Measurements from ENCODE around the gene TBC1D20.

TBC1D20 gene

GRCh38 chr20:440636-441035 is 21.7 kb downstream of the TBC1D20 start:
- no peak for TF ChIP-seq CTCF (IDR thresholded peaks at IDR 0.05; ENCODE audit: extremely low read depth, missing control alignments)
- DNase-seq (ENCODE audit: low spot score): no peak

- no peak for TF ChIP-seq CTCF (IDR thresholded peaks at IDR 0.05; ENCODE audit: extremely low read depth, missing control alignments)
These were observed 22.2 kb downstream of the TBC1D20 start for GRCh38 chr20:440148-440547.

GRCh38 chr20:438571-439469 is 23.5 kb downstream of the TBC1D20 start:
- TF ChIP-seq CTCF (IDR thresholded peaks at IDR 0.05; ENCODE audit: extremely low read depth, missing control alignments): no peak
- no peak for DNase-seq (ENCODE audit: low spot score)

More at GRCh38 chr20:440148-440547, 22.2 kb downstream of the TBC1D20 start:
- DNase-seq (ENCODE audit: low spot score): no peak

- no peak for DNase-seq (ENCODE audit: low spot score)
- TF ChIP-seq CTCF (IDR thresholded peaks at IDR 0.05; ENCODE audit: extremely low read depth, missing control alignments): no peak
These were observed 24.4 kb downstream of the TBC1D20 start for GRCh38 chr20:437787-438486.

GRCh38 chr20:436476-436875 is 25.9 kb downstream of the TBC1D20 start:
- no peak for TF ChIP-seq CTCF (IDR thresholded peaks at IDR 0.05; ENCODE audit: extremely low read depth, missing control alignments)
- no peak for DNase-seq (ENCODE audit: low spot score)

GRCh38 chr20:435558-435957 is 26.8 kb downstream of the TBC1D20 start:
- no peak for DNase-seq (ENCODE audit: low spot score)
- TF ChIP-seq CTCF (IDR thresholded peaks at IDR 0.05; ENCODE audit: extremely low read depth, missing control alignments): no peak

All from GM20000 (cell line).